Smooth muscle cell (in vitro differentiated cells): ENCODE measurements around the gene RNU6-9. TPM values are rescaled to one million over a fixed set of nuclear protein-coding genes. Genes with fewer than 3 reads are reported as not detected.

Experiments
- DNase-seq: peaks from one replicate; lab custom pipeline; 2025; ENCODE audit not compliant: unreplicated experiment; lab: John Stamatoyannopoulos, UW
- H2AFZ ChIP-seq: fragments of 200-600 bp; sonication (generic); 2 replicates; pipeline ENCODE4 v1.6.0; 2016; ENCODE audit warnings: antibody characterized with exemption, low read depth, mild to moderate bottlenecking
- H3F3A ChIP-seq: fragments of 200-600 bp; sonication (generic); 2 replicates; pipeline ENCODE4 v1.6.0; 2017; ENCODE audit warnings: antibody characterized with exemption, low read depth
- H3K27ac ChIP-seq: fragments of 200-600 bp; sonication (generic); 2 replicates; pipeline ENCODE4 v1.5.1; 2016; ENCODE audit warnings: low read depth, mild to moderate bottlenecking
- H3K27me3 ChIP-seq: fragments of 200-600 bp; sonication (generic); 2 replicates; pipeline ENCODE4 v1.6.1; 2016; ENCODE audit warnings: low read depth, mild to moderate bottlenecking
- H3K36me3 ChIP-seq: fragments of 200-600 bp; sonication (generic); 2 replicates; pipeline ENCODE4 v1.5.1; 2016; ENCODE audit warnings: low read depth
- H3K4me1 ChIP-seq: fragments of 200-600 bp; sonication (generic); 2 replicates; pipeline ENCODE4 v1.5.1; 2016; ENCODE audit warnings: low read depth
- H3K4me2 ChIP-seq: fragments of 200-600 bp; sonication (generic); 2 replicates; pipeline ENCODE4 v1.6.0; 2016; ENCODE audit warnings: mild to moderate bottlenecking
- H3K4me3 ChIP-seq: fragments of 200-600 bp; sonication (generic); 2 replicates; pipeline ENCODE4 v1.5.1; 2016; ENCODE audit warnings: mild to moderate bottlenecking
- H3K79me2 ChIP-seq: fragments of 200-600 bp; sonication (generic); 2 replicates; pipeline ENCODE4 v1.6.0; 2016; ENCODE audit warnings: low read depth, mild to moderate bottlenecking
- H3K9ac ChIP-seq: fragments of 200-600 bp; sonication (generic); 2 replicates; pipeline ENCODE4 v1.6.0; 2016; ENCODE audit warnings: low read depth
- H3K9me3 ChIP-seq: fragments of 200-600 bp; sonication (generic); replicated peaks from 2 replicates; pipeline ENCODE4 v1.5.1; 2016; ENCODE audit warnings: low read depth
- H4K20me1 ChIP-seq: fragments of 200-600 bp; sonication (generic); 2 replicates; pipeline ENCODE4 v1.6.0; 2016; ENCODE audit warnings: low read depth
- CTCF ChIP-seq: fragments of 200-600 bp; sonication (generic); IDR thresholded peaks from 2 replicates; pipeline ENCODE4 v1.5.1; 2017; ENCODE audit warnings: borderline replicate concordance, mild to moderate bottlenecking, antibody characterized with exemption; ENCODE audit not compliant: insufficient read depth, poor library complexity, severe bottlenecking
- WGBS: methylation state at CpG from one replicate; pipeline ENCODE4 v1.1.7; 2016; ENCODE audit warnings: low lambda C conversion rate; 5-methylcytosine and 5-hydroxymethylcytosine counted together
- polyA plus RNA-seq: library from polyadenylated mRNA; unstranded; fragments of >200 nt; fragmentation: Nextera tagmentation; extraction: Ambion mirVana; gene quantifications from 2 replicates; pipeline ENCODE4 v1.2.1, GENCODE V29; 2016
- total RNA-seq: library from RNA; depleted of rRNA; stranded (reverse); fragments of >200 nt; gene quantifications from 2 replicates; pipeline ENCODE4 v1.2.3, GENCODE V29; 2014

RNU6-9 gene
- total and polyA plus RNA-seq, 2 experiments from 2014 or later = not detected

GRCh38 chr19:899336-900042, 6.2 kb downstream of the RNU6-9 start:
- no peak overlapping the region for H3K4me3 ChIP-seq
- H4K20me1 ChIP-seq = peaks cover 57% of the 10 kb centered on the region
- H3K4me2 ChIP-seq = no peak overlapping the region
- no peak overlapping the region for H2AFZ ChIP-seq
- H3K9ac ChIP-seq = no peak overlapping the region
- 91% methylated on average over 31 of the region's 32 CpGs for WGBS
- no peak overlapping the region for H3K27ac ChIP-seq
- H3F3A ChIP-seq = no peaks in the 10 kb centered on the region
- TF ChIP-seq CTCF = no peak
- H3K79me2 ChIP-seq = peaks cover 20% of the 10 kb centered on the region
- DNase-seq = no peak
- no peaks in the 10 kb centered on the region for H3K36me3 ChIP-seq
- H3K9me3 ChIP-seq = no peaks in the 10 kb centered on the region
- H3K4me1 ChIP-seq = peaks cover 4% of the 10 kb centered on the region
- H3K27me3 ChIP-seq = no peaks in the 10 kb centered on the region

GRCh38 chr19:900043-900301, 6.7 kb downstream of the RNU6-9 start:
- no peak for TF ChIP-seq CTCF
- Histone ChIP-seq H2AFZ (no peak overlapping the region), H3K36me3 (no peaks in the 10 kb centered on the region), H3K4me3 (no peak overlapping the region), H3K27me3 (no peaks in the 10 kb centered on the region), H3K9ac (no peak overlapping the region), H3K4me1 (peaks cover 4% of the 10 kb centered on the region), H4K20me1 (peaks cover 62% of the 10 kb centered on the region), H3K27ac (no peak overlapping the region), H3F3A (no peaks in the 10 kb centered on the region), H3K79me2 (peaks cover 25% of the 10 kb centered on the region), H3K4me2 (no peak overlapping the region), H3K9me3 (no peaks in the 10 kb centered on the region)
- no peak for DNase-seq
- 96% methylated on average over 15 of the region's 15 CpGs for WGBS

GRCh38 chr19:900302-901111, 7.2 kb downstream of the RNU6-9 start:
- no peak for TF ChIP-seq CTCF
- peaks cover 4% of the 10 kb centered on the region for H3K4me1 ChIP-seq
- H3K9ac ChIP-seq = no peak overlapping the region
- H3K9me3 ChIP-seq = no peaks in the 10 kb centered on the region
- no peaks in the 10 kb centered on the region for H3K27me3 ChIP-seq
- no peak overlapping the region for H2AFZ ChIP-seq
- H3K79me2 ChIP-seq = peaks cover 30% of the 10 kb centered on the region
- H3K4me2 ChIP-seq = no peak overlapping the region
- WGBS = 77% methylated on average over 12 of the region's 30 CpGs
- H3K4me3 ChIP-seq = no peak overlapping the region
- no peak for DNase-seq
- no peaks in the 10 kb centered on the region for H3F3A ChIP-seq
- no peaks in the 10 kb centered on the region for H3K36me3 ChIP-seq
- no peak overlapping the region for H3K27ac ChIP-seq
- H4K20me1 ChIP-seq = peaks cover 67% of the 10 kb centered on the region
